ENCODE measurements around the gene TNFRSF8. TPM values are rescaled to one million over a fixed set of nuclear protein-coding genes. Genes with fewer than 3 reads are reported as not detected.

The TNFRSF8 gene
- total and polyA plus RNA-seq, 9 of the 15 experiments (the other 6 are each of a cell fraction or from before 2014, with no cell fraction given) = 3.5 to 38.4 (median 17.1) TPM

DNA sequence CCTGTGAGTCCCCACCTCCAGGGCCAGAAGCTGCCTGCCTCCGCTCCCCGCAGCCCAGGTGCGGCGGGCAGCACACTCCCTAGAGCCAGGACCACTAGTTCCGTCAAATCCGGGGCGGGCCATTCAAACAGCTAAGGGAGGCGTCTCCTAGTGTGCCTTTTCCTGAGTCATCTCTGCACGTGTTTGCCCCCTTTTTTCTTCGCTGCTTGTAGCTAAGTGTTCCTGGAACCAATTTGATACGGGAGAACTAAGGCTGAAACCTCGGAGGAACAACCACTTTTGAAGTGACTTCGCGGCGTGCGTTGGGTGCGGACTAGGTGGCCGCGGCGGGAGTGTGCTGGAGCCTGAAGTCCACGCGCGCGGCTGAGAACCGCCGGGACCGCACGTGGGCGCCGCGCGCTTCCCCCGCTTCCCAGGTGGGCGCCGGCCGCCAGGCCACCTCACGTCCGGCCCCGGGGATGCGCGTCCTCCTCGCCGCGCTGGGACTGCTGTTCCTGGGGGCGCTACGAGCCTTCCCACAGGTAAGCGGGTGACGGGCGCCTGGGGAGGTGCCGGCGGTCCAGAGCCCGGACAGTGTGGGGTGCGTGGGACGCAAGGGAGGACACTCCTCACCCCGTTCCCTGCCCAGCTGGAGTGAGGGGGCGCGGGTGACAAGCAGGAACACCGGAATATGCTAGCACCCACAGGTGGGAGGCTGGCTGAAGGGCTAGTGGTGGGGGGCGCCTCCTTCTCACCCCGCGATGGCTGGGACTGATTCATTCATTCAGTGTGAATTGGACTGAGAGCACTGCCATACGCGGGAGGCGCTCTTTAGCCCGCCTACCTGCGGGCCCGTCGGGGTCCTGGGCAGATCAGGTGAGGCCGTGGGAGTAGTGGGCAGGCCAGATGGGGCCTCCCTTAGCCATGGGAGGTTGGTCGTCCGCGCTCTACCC is at the start of gene TNFRSF8 (continued):
- TF ChIP-seq, protein P1, sequence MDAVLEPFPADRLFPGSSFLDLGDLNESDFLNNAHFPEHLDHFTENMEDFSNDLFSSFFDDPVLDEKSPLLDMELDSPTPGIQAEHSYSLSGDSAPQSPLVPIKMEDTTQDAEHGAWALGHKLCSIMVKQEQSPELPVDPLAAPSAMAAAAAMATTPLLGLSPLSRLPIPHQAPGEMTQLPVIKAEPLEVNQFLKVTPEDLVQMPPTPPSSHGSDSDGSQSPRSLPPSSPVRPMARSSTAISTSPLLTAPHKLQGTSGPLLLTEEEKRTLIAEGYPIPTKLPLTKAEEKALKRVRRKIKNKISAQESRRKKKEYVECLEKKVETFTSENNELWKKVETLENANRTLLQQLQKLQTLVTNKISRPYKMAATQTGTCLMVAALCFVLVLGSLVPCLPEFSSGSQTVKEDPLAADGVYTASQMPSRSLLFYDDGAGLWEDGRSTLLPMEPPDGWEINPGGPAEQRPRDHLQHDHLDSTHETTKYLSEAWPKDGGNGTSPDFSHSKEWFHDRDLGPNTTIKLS (IDR thresholded peaks at IDR 0.05; ENCODE audit: borderline replicate concordance, low read depth) = peak; percentile 82; the same call in 1 of the 2 replicates
- TF ChIP-seq PML (IDR thresholded peaks at IDR 0.05; ENCODE audit: low read length) = no peak
- TF ChIP-seq, protein P2, sequence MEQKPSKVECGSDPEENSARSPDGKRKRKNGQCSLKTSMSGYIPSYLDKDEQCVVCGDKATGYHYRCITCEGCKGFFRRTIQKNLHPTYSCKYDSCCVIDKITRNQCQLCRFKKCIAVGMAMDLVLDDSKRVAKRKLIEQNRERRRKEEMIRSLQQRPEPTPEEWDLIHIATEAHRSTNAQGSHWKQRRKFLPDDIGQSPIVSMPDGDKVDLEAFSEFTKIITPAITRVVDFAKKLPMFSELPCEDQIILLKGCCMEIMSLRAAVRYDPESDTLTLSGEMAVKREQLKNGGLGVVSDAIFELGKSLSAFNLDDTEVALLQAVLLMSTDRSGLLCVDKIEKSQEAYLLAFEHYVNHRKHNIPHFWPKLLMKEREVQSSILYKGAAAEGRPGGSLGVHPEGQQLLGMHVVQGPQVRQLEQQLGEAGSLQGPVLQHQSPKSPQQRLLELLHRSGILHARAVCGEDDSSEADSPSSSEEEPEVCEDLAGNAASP (IDR thresholded peaks at IDR 0.05) = no peak
- no peak for TF ChIP-seq MEF2D (tag; conservative IDR thresholded peaks at IDR 0.05; ENCODE audit: low read depth)
- no peak for TF ChIP-seq FOXJ3 (CRISPR knock-in tag; IDR thresholded peaks at IDR 0.05)
- no peak for TF ChIP-seq CREM (IDR thresholded peaks at IDR 0.05; ENCODE audit: low read depth)
- no peak for TF ChIP-seq BDP1 (IDR thresholded peaks at IDR 0.05; ENCODE audit: insufficient read depth, insufficient read length)
- TF ChIP-seq CBX3 (IDR thresholded peaks at IDR 0.05; ENCODE audit: borderline replicate concordance in 1 of 2, low read length in 2 of 2) = peak in 1 of 2 experiments; percentile 89; a peak in 1 of 3 replicates
- no peak for TF ChIP-seq YBX1 (IDR thresholded peaks at IDR 0.05)
- no peak for TF ChIP-seq ZNF551 (CRISPR knock-in tag; IDR thresholded peaks at IDR 0.05)
- no peak for TF ChIP-seq FOXA1 (IDR thresholded peaks at IDR 0.05; ENCODE audit: borderline replicate concordance)
- peak; percentile 98 for TF ChIP-seq FOXP1 (CRISPR knock-in tag; IDR thresholded peaks at IDR 0.05)
- TF ChIP-seq EP300 (IDR thresholded peaks at IDR 0.05; ENCODE audit: low read length) = no peak
- TF ChIP-seq RHOXF2B (CRISPR knock-in tag; conservative IDR thresholded peaks at IDR 0.05) = no peak
- TF ChIP-seq ESRRA (IDR thresholded peaks at IDR 0.05; ENCODE audit: borderline replicate concordance, low read depth) = 0 out of 2 replicates have a peak, but pooled peaks have one; percentile 15
- TF ChIP-seq HCFC1 (IDR thresholded peaks at IDR 0.05; ENCODE audit: low read depth, low read length) = no peak
- no peak for TF ChIP-seq STAT5A (IDR thresholded peaks at IDR 0.05; ENCODE audit: borderline replicate concordance, low read length)
- no peak for TF ChIP-seq EHMT2 (IDR thresholded peaks at IDR 0.05)
- peak; percentile 63 for TF ChIP-seq FOSL1 (tag; conservative IDR thresholded peaks at IDR 0.05)
